CD4-positive, alpha-beta T cell (primary cell): ENCODE measurements around the gene PAAF1. TPM values are rescaled to one million over a fixed set of nuclear protein-coding genes. Genes with fewer than 3 reads are reported as not detected.

Experiments
- ATAC-seq: fragments of 200-7000 bp; cut with Tn5 transposase; one replicate; pipeline ENCODE4 v1.10.0; 2022; ENCODE audit warnings: mild to moderate bottlenecking; ENCODE audit not compliant: poor library complexity
- CTCF ChIA-PET: fragments of 350-600 bp; sonication (Branson Sonifier 250); formaldehyde crosslinking; loops from one replicate; lab custom pipeline; 2021; ENCODE audit warnings: antibody characterized with exemption, inconsistent platforms; lab: Charles Lee
- POLR2A ChIA-PET: fragments of 350-600 bp; sonication (Branson Sonifier 250); formaldehyde crosslinking; loops from one replicate; lab custom pipeline; 2021; ENCODE audit warnings: antibody characterized with exemption, inconsistent platforms; lab: Charles Lee
- DNase-seq, 14 experiments: peaks; one replicate each; pipeline ENCODE4 v3.0.0-alpha.2; 2013 to 2020; ENCODE audit warnings: mixed read lengths in 2 of 14
- H3K27ac ChIP-seq, 2 donors: one replicate each; pipeline versions ENCODE4 v1.5.1 to v1.7.0; 2013; ENCODE audit warnings: low read length in 2 of 2, low read depth in 1 of 2, mild to moderate bottlenecking in 1 of 2
- H3K27me3 ChIP-seq, 2 experiments: 1 replicate in 1 of 2; 2 replicates in 1 of 2; pipeline versions ENCODE4 v1.6.1 to v1.7.0; 2013; ENCODE audit warnings: low read length in 2 of 2, control low read depth in 1 of 2, mild to moderate bottlenecking in 1 of 2, moderate library complexity in 1 of 2; ENCODE audit not compliant: insufficient read depth in 2 of 2, control insufficient read depth in 1 of 2
- H3K36me3 ChIP-seq: one replicate; pipeline ENCODE4 v1.6.1; 2013; ENCODE audit warnings: low read length, control low read depth; ENCODE audit not compliant: insufficient read depth
- H3K4me1 ChIP-seq: one replicate; pipeline ENCODE4 v1.6.1; 2013; ENCODE audit warnings: low read length, control low read depth; ENCODE audit not compliant: insufficient read depth
- H3K4me3 ChIP-seq: one replicate; pipeline ENCODE4 v1.5.1; 2013; ENCODE audit warnings: mild to moderate bottlenecking, low read length, moderate library complexity
- H3K9me3 ChIP-seq, 2 experiments: 1 replicate in 1 of 2; 2 replicates in 1 of 2; pipeline versions ENCODE4 v1.6.1 to v1.7.0; 2013; ENCODE audit warnings: low read length in 2 of 2, mild to moderate bottlenecking in 2 of 2, control low read depth in 1 of 2, moderate library complexity in 1 of 2; ENCODE audit not compliant: control insufficient read depth in 1 of 2, insufficient read depth in 1 of 2
- H3K27ac Mint-ChIP-seq: one replicate; pipeline ENCODE4 v1.8.0; 2020; ENCODE audit warnings: mixed read lengths
- H3K27me3 Mint-ChIP-seq: one replicate; pipeline ENCODE4 v1.8.0; 2021; ENCODE audit warnings: mixed read lengths
- H3K36me3 Mint-ChIP-seq: one replicate; pipeline ENCODE4 v1.8.0; 2021; ENCODE audit warnings: low read depth, mixed read lengths
- H3K4me1 Mint-ChIP-seq: one replicate; pipeline ENCODE4 v1.8.0; 2021; ENCODE audit warnings: low read depth, mixed read lengths
- H3K4me3 Mint-ChIP-seq: one replicate; pipeline ENCODE4 v1.8.0; 2020; ENCODE audit warnings: mild to moderate bottlenecking, mixed read lengths
- H3K9me3 Mint-ChIP-seq: one replicate; pipeline ENCODE4 v1.8.0; 2020; ENCODE audit warnings: mixed read lengths
- intact Hi-C, 2 experiments: fragments of 100-400 bp; cut with DNase I in 1 of 2; cut with micrococcal nuclease in 1 of 2; formaldehyde crosslinking; loops; one replicate each; pipeline versions ENCODE4 v1.15.1 to v1.9.0; 2023 to 2025; cut with DNase I, micrococcal nuclease
- total RNA-seq, 174 experiments: library from RNA in 2 of 174; stranded (reverse) in 2 of 174; gene quantifications; one replicate each; pipeline ENCODE4 v1.2.3 and lab custom pipeline; 2021 to 2026
- TF ChIP-seq, protein P1 (sequence below): fragments of 200-600 bp; IDR thresholded peaks from one replicate; pipeline ENCODE4 v1.8.0; 2022; ENCODE audit warnings: antibody characterized with exemption, mild to moderate bottlenecking

PAAF1 gene
- total RNA-seq, 2 experiments from 2014 or later: 6.2 to 7.6 TPM

DNA sequence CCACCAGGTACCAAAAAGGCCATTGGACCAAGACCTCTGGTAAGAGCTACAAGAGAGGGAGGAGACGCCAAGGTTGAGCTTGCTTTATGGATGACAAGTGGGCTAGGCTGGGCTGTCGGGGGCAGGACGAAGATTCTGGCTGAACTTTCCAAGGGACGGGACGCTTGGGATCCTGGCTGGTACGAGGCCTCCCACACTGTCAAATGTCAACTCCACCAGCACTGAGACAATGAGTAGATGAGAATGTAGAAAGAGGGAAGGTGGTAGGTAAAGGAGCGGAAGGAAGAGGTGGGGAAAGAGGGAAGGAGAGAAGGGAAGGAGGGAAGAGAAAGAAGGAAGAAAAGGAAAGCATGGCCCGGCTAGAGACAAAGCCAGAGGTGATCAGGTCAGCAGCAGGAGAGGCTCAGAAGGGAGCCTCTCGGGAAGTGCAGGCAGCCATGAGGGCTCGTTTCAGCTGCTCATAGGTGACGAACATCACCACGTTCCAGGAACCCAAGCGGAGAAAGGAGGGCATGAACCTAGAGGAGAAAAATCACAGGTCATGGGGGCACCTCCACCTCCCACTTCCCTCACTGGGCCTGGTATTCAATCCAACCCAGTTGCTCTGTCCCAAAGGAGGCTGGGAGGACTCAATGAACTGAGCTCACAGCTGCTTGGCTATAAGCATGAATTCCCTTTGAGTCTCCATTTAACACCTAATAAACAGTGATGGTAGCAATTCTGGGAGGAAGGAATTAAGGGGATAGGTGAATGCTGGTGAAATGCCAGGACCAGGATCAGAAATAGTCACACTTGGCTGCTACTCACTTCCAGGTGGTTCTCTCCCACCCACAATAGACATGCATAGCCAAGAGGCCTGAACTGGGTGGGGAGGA, 98.0 kb downstream of the PAAF1 start:
- peak overlapping the region; percentile 98 for H3K27ac Mint-ChIP-seq
- H3K36me3 ChIP-seq: peaks cover 58% of the 10 kb centered on the region
- intact Hi-C loops: loop anchor here (2.0 kb wide), 1 partner anchor 30 kb away; no protein-coding TSS in a partner anchor
- TF ChIP-seq, protein P1, sequence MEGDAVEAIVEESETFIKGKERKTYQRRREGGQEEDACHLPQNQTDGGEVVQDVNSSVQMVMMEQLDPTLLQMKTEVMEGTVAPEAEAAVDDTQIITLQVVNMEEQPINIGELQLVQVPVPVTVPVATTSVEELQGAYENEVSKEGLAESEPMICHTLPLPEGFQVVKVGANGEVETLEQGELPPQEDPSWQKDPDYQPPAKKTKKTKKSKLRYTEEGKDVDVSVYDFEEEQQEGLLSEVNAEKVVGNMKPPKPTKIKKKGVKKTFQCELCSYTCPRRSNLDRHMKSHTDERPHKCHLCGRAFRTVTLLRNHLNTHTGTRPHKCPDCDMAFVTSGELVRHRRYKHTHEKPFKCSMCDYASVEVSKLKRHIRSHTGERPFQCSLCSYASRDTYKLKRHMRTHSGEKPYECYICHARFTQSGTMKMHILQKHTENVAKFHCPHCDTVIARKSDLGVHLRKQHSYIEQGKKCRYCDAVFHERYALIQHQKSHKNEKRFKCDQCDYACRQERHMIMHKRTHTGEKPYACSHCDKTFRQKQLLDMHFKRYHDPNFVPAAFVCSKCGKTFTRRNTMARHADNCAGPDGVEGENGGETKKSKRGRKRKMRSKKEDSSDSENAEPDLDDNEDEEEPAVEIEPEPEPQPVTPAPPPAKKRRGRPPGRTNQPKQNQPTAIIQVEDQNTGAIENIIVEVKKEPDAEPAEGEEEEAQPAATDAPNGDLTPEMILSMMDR: no peak
- H3K4me1 Mint-ChIP-seq: peaks cover 97% of the 10 kb centered on the region
- no peaks in the 10 kb centered on the region for H3K27me3 Mint-ChIP-seq
- no peak for ATAC-seq
- peaks cover 100% of the 10 kb centered on the region for H3K4me1 ChIP-seq
- H3K27me3 ChIP-seq: no peaks in the 10 kb centered on the region
- CTCF ChIA-PET: interaction anchor here (2.1 kb wide), 1 partner anchor 30 kb away, joined by 7 read pairs; no protein-coding TSS in a partner anchor
- H3K4me3 ChIP-seq: peak overlapping the region; percentile 18
- no peaks in the 10 kb centered on the region for H3K9me3 ChIP-seq
- DNase-seq: peak in 2 of 14 experiments; percentile 22 to 27
- peaks cover 75% of the 10 kb centered on the region for H3K36me3 Mint-ChIP-seq
- POLR2A ChIA-PET: interaction anchor here (1.0 to 18.9 kb wide), 9 partner anchors 7 to 196 kb away, joined by 3 to 366 read pairs (median 19); partner anchors contain the start of genes C2CD3, PPME1, UCP2 and UCP3
- peak overlapping the region; percentile 28 to 96 for H3K27ac ChIP-seq
- no peaks in the 10 kb centered on the region for H3K9me3 Mint-ChIP-seq
- H3K4me3 Mint-ChIP-seq: peak overlapping the region; percentile 81

DNA sequence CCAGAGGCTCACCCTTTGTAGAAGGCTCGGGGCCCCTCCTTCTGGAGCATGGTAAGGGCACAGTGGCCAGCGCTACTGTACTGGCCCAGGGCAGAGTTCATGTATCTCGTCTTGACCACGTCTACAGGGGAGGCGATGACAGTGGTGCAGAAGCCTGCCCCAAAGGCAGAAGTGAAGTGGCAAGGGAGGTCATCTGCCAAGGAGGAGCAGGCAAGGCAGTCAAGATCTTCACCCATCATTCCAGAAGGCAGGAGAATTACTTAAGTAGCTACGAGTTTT, 98.6 kb downstream of the PAAF1 start:
- CTCF ChIA-PET: no interaction called here
- H3K4me1 Mint-ChIP-seq: peaks cover 97% of the 10 kb centered on the region

GRCh38 chr11:73976451-73977151, 99.8 kb downstream of the PAAF1 start:
- Histone ChIP-seq H3K27me3 (no peaks in the 10 kb centered on the region), H3K27ac (peak overlapping the region; percentile 60 to 96), H3K4me1 (peaks cover 96% of the 10 kb centered on the region), H3K9me3 (no peaks in the 10 kb centered on the region), H3K36me3 (peaks cover 75% of the 10 kb centered on the region), H3K4me3 (no peak overlapping the region)
- ATAC-seq (no peak), DNase-seq (peak in 2 of 14 experiments; percentile 28 to 31)
- H3K9me3 Mint-ChIP-seq: no peaks in the 10 kb centered on the region
- H3K27ac Mint-ChIP-seq: peak overlapping the region; percentile 98
- peaks cover 92% of the 10 kb centered on the region for H3K36me3 Mint-ChIP-seq
- POLR2A ChIA-PET: interaction anchor here (1.0 to 18.9 kb wide), 6 partner anchors 7 to 39 kb away, joined by 3 to 366 read pairs (median 188); no protein-coding TSS in a partner anchor
- peak overlapping the region; percentile 81 for H3K4me3 Mint-ChIP-seq
- TF ChIP-seq, protein P1: no peak
- CTCF ChIA-PET: interaction anchor here (1.2 kb wide), 1 partner anchor 29 kb away, joined by 4 read pairs; no protein-coding TSS in a partner anchor
- peaks cover 97% of the 10 kb centered on the region for H3K4me1 Mint-ChIP-seq
- intact Hi-C loops: no loop called here
- no peaks in the 10 kb centered on the region for H3K27me3 Mint-ChIP-seq

More for the DNA sequence above, 98.6 kb downstream of the PAAF1 start:
- peak overlapping the region; percentile 98 for H3K27ac Mint-ChIP-seq
- peak in 2 of 14 experiments; percentile 19 to 32 for DNase-seq
- H3K27me3 ChIP-seq: no peaks in the 10 kb centered on the region
- ATAC-seq: no peak
- peak overlapping the region; percentile 81 for H3K4me3 Mint-ChIP-seq
- H3K9me3 ChIP-seq: no peaks in the 10 kb centered on the region
- POLR2A ChIA-PET: interaction anchor here (0.8 to 18.9 kb wide), 5 partner anchors 8 to 37 kb away, joined by 3 to 316 read pairs (median 137); no protein-coding TSS in a partner anchor
- H3K4me1 ChIP-seq: peaks cover 100% of the 10 kb centered on the region
- no peaks in the 10 kb centered on the region for H3K27me3 Mint-ChIP-seq
- no peak overlapping the region for H3K4me3 ChIP-seq
- H3K9me3 Mint-ChIP-seq: no peaks in the 10 kb centered on the region
- TF ChIP-seq, protein P1: no peak
- intact Hi-C loops: loop anchor here (2.0 kb wide), 1 partner anchor 29 kb away; no protein-coding TSS in a partner anchor
- peaks cover 63% of the 10 kb centered on the region for H3K36me3 ChIP-seq
- peaks cover 81% of the 10 kb centered on the region for H3K36me3 Mint-ChIP-seq
- H3K27ac ChIP-seq: peak overlapping the region; percentile 28 to 96
